Stomach smooth muscle (tissue), 2 donors: ENCODE data around the gene MEGF11.
"Not testable (repeated sequence)": the region's sequence is repeated elsewhere in the genome, so short reads cannot be mapped to it uniquely, and the experiment has no call there.

Experiments used
- H3K27ac ChIP-seq: one replicate; pipeline ENCODE4 v1.7.0; 2013; ENCODE audit warnings: mild to moderate bottlenecking, low read length, inconsistent platforms
- H3K27me3 ChIP-seq, 2 donors: one replicate each; pipeline ENCODE4 v1.7.0; 2013; ENCODE audit warnings: low read length in 2 of 2; ENCODE audit not compliant: insufficient read depth in 2 of 2, control insufficient read depth in 1 of 2
- H3K36me3 ChIP-seq, 2 donors: one replicate each; pipeline ENCODE4 v1.7.0; 2013; ENCODE audit warnings: low read length in 2 of 2; ENCODE audit not compliant: control insufficient read depth in 2 of 2, insufficient read depth in 2 of 2
- H3K4me1 ChIP-seq: one replicate; pipeline ENCODE4 v1.7.0; 2013; ENCODE audit warnings: low read length; ENCODE audit not compliant: control insufficient read depth, insufficient read depth
- H3K4me3 ChIP-seq, 2 donors: one replicate each; pipeline ENCODE4 v1.7.0; 2013; ENCODE audit warnings: low read length in 2 of 2
- H3K9ac ChIP-seq, 2 donors: one replicate each; pipeline ENCODE4 v1.7.0; 2013; ENCODE audit warnings: low read length in 2 of 2, mild to moderate bottlenecking in 1 of 2
- H3K9me3 ChIP-seq, 2 donors: one replicate each; pipeline ENCODE4 v1.7.0; 2013; ENCODE audit warnings: low read length in 2 of 2; ENCODE audit not compliant: control insufficient read depth in 2 of 2
- donor health status: healthy.
- donor health status: Pancreatic carcinoma.

Gene MEGF11

GRCh38 chr15:66017000-66017399, 236.6 kb downstream of the MEGF11 start:
- Histone ChIP-seq H3K9me3 (peaks cover 0 to 5% of the 10 kb centered on the region in 2 donors), H3K27ac (no peak overlapping the region), H3K4me3 (no peak overlapping the region)

GRCh38 chr15:66016199-66016598, 237.4 kb downstream of the MEGF11 start:
- Histone ChIP-seq H3K9ac (no peak overlapping the region), H3K4me1 (no peaks in the 10 kb centered on the region), H3K27ac (no peak overlapping the region), H3K36me3 (no peaks in the 10 kb centered on the region), H3K4me3 (no peak overlapping the region), H3K9me3 (peaks cover 0 to 5% of the 10 kb centered on the region in 2 donors), H3K27me3 (peaks cover 0 to 2% of the 10 kb centered on the region in 2 donors)

More at GRCh38 chr15:66017000-66017399, 236.6 kb downstream of the MEGF11 start:
- Histone ChIP-seq H3K9ac (no peak overlapping the region), H3K36me3 (no peaks in the 10 kb centered on the region), H3K4me1 (no peaks in the 10 kb centered on the region), H3K27me3 (no peaks in the 10 kb centered on the region)

GRCh38 chr15:66014635-66015182, 238.8 kb downstream of the MEGF11 start:
- no peak overlapping the region for H3K27ac ChIP-seq
- H3K27me3 ChIP-seq, result peaks cover 0 to 4% of the 10 kb centered on the region in 2 donors
- H3K36me3 ChIP-seq, result no peaks in the 10 kb centered on the region
- H3K4me3 ChIP-seq, result no peak overlapping the region
- no peaks in the 10 kb centered on the region for H3K4me1 ChIP-seq
- no peak overlapping the region for H3K9ac ChIP-seq
- H3K9me3 ChIP-seq, result peaks cover 0 to 5% of the 10 kb centered on the region in 2 donors

GRCh38 chr15:66014022-66014421, 239.5 kb downstream of the MEGF11 start:
- H3K4me1 ChIP-seq, result no peaks in the 10 kb centered on the region
- H3K9ac ChIP-seq, result no peak overlapping the region
- no peak overlapping the region for H3K4me3 ChIP-seq
- no peaks in the 10 kb centered on the region for H3K36me3 ChIP-seq
- H3K27ac ChIP-seq, result no peak overlapping the region
- H3K27me3 ChIP-seq, result peaks cover 0 to 4% of the 10 kb centered on the region in 2 donors
- peaks cover 0 to 5% of the 10 kb centered on the region in 2 donors for H3K9me3 ChIP-seq

GRCh38 chr15:66008940-66009562, 244.5 kb downstream of the MEGF11 start:
- Histone ChIP-seq H3K9ac (no peak overlapping the region), H3K4me3 (no peak overlapping the region), H3K9me3 (no peaks in the 10 kb centered on the region), H3K36me3 (no peaks in the 10 kb centered on the region), H3K27me3 (peaks cover 3 to 4% of the 10 kb centered on the region in 2 donors), H3K27ac (no peak overlapping the region), H3K4me1 (no peaks in the 10 kb centered on the region)

- Histone ChIP-seq H3K4me3 (no peak overlapping the region), H3K36me3 (no peaks in the 10 kb centered on the region), H3K9ac (no peak overlapping the region), H3K27ac (no peak overlapping the region), H3K9me3 (no peaks in the 10 kb centered on the region), H3K27me3 (peaks cover 3 to 4% of the 10 kb centered on the region in 2 donors), H3K4me1 (no peaks in the 10 kb centered on the region)
Observed at GRCh38 chr15:66007663-66008262, 245.8 kb downstream of the MEGF11 start.

GRCh38 chr15:66006986-66007385, 246.6 kb downstream of the MEGF11 start:
- H3K4me1 ChIP-seq, result no peaks in the 10 kb centered on the region
- H3K36me3 ChIP-seq, result no peaks in the 10 kb centered on the region
- peaks cover 4 to 5% of the 10 kb centered on the region in 2 donors for H3K27me3 ChIP-seq
- H3K4me3 ChIP-seq, result no peak overlapping the region
- no peaks in the 10 kb centered on the region for H3K9me3 ChIP-seq
- H3K9ac ChIP-seq, result no peak overlapping the region
- no peak overlapping the region for H3K27ac ChIP-seq

GRCh38 chr15:66004618-66005262, 248.8 kb downstream of the MEGF11 start:
- peaks cover 0 to 11% of the 10 kb centered on the region in 2 donors for H3K27me3 ChIP-seq
- H3K36me3 ChIP-seq, result no peaks in the 10 kb centered on the region
- no peak overlapping the region for H3K9ac ChIP-seq
- H3K27ac ChIP-seq, result no peak overlapping the region
- no peak overlapping the region for H3K4me3 ChIP-seq
- no peaks in the 10 kb centered on the region for H3K4me1 ChIP-seq
- no peaks in the 10 kb centered on the region for H3K9me3 ChIP-seq

GRCh38 chr15:66003129-66003528, 250.4 kb downstream of the MEGF11 start:
- not testable (repeated sequence) for H3K4me3 ChIP-seq, H3K36me3 ChIP-seq, H3K27ac ChIP-seq, H3K9ac ChIP-seq, H3K4me1 ChIP-seq, H3K9me3 ChIP-seq
- H3K27me3 ChIP-seq, result peaks cover 0 to 14% of the 10 kb centered on the region in 2 donors

GRCh38 chr15:66001717-66002426, 251.7 kb downstream of the MEGF11 start:
- no peaks in the 10 kb centered on the region for H3K4me1 ChIP-seq
- no peaks in the 10 kb centered on the region for H3K36me3 ChIP-seq
- peaks cover 0 to 16% of the 10 kb centered on the region in 2 donors for H3K27me3 ChIP-seq
- H3K4me3 ChIP-seq, result no peak overlapping the region
- no peaks in the 10 kb centered on the region for H3K9me3 ChIP-seq
- H3K9ac ChIP-seq, result no peak overlapping the region
- H3K27ac ChIP-seq, result no peak overlapping the region
